Uterus (tissue), 2 donors: ENCODE data around the gene CES3.

Experiments
- CTCF ChIP-seq, 4 experiments: fragments of 200-600 bp in 2 of 4; fragments of 450-650 bp in 2 of 4; sonication (generic) in 2 of 4; IDR thresholded peaks; one replicate each; pipeline ENCODE4 v1.5.1; 2016 to 2019; ENCODE audit warnings: antibody characterized with exemption in 4 of 4, mild to moderate bottlenecking in 2 of 4, moderate library complexity in 1 of 4
- POLR2A ChIP-seq, 2 donors: fragments of 450-650 bp; IDR thresholded peaks; one replicate each; pipeline ENCODE4 v1.6.1; 2016; ENCODE audit warnings: antibody characterized with exemption in 2 of 2, mild to moderate bottlenecking in 1 of 2, moderate library complexity in 1 of 2

- TF ChIP-seq CTCF (IDR thresholded peaks at IDR 0.05) (no peak), POLR2A (IDR thresholded peaks at IDR 0.05) (no peak)
Observed at GRCh38 chr16:67011274-67011673, 50.2 kb downstream of the CES3 start.
